GM18519 (cell line): Measurements from ENCODE around the gene CCDC188.
"Not testable (repeated sequence)": the region's sequence is repeated elsewhere in the genome, so short reads cannot be mapped to it uniquely, and the experiment has no call there.

Experiments
- ATAC-seq: cut with Tn5 transposase; IDR thresholded peaks from one replicate; pipeline ENCODE4 v1.9.1; 2021; ENCODE audit warnings: mild to moderate bottlenecking, moderate library complexity; ENCODE audit not compliant: unreplicated experiment, low FRiP score

Gene CCDC188

GRCh38 chr22:20172141-20172613, 21.3 kb upstream of the CCDC188 start:
- ATAC-seq: no peak

GRCh38 chr22:20171288-20172140, 20.7 kb upstream of the CCDC188 start:
- no peak for ATAC-seq

GRCh38 chr22:20170170-20170569, 19.3 kb upstream of the CCDC188 start:
- no peak for ATAC-seq

- ATAC-seq: no peak
These were observed 18.5 kb upstream of the CCDC188 start for GRCh38 chr22:20169253-20169822.

GRCh38 chr22:20167643-20168322, 16.9 kb upstream of the CCDC188 start:
- ATAC-seq: no peak

- no peak for ATAC-seq
These were observed 15.8 kb upstream of the CCDC188 start for GRCh38 chr22:20166703-20167102.

GRCh38 chr22:20165913-20166312, 15.1 kb upstream of the CCDC188 start:
- no peak for ATAC-seq

GRCh38 chr22:20165421-20165820, 14.6 kb upstream of the CCDC188 start:
- no peak for ATAC-seq

- ATAC-seq: no peak
These were observed 14.0 kb upstream of the CCDC188 start for GRCh38 chr22:20164863-20165262.

- no peak for ATAC-seq
These were observed 9.2 kb upstream of the CCDC188 start for GRCh38 chr22:20160041-20160440.

GRCh38 chr22:20159531-20159930, 8.7 kb upstream of the CCDC188 start:
- not testable (repeated sequence) for ATAC-seq

GRCh38 chr22:20159076-20159475, 8.2 kb upstream of the CCDC188 start:
- ATAC-seq: no peak

- ATAC-seq: no peak
These were observed 7.7 kb upstream of the CCDC188 start for GRCh38 chr22:20158391-20159036.

- ATAC-seq: no peak
These were observed 6.8 kb upstream of the CCDC188 start for GRCh38 chr22:20157430-20158183.

GRCh38 chr22:20156611-20157429, 6.0 kb upstream of the CCDC188 start:
- ATAC-seq: no peak

GRCh38 chr22:20156042-20156389, 5.2 kb upstream of the CCDC188 start:
- no peak for ATAC-seq

- ATAC-seq: no peak
These were observed 4.6 kb upstream of the CCDC188 start for GRCh38 chr22:20155330-20156041.

- no peak for ATAC-seq
These were observed 3.8 kb upstream of the CCDC188 start for GRCh38 chr22:20154602-20155187.
